ENCODE data around the gene SMARCB1. TPM values are rescaled to one million over a fixed set of nuclear protein-coding genes. Genes with fewer than 3 reads are reported as not detected.

Gene SMARCB1
- total and polyA plus RNA-seq, 10 donors = 64.2 to 166 (median 85.8) TPM

GRCh38 chr22:23840026-23840425, 53.3 kb downstream of the SMARCB1 start:
- no peak overlapping the region for H3K4me3 ChIP-seq
- peaks cover 0 to 22% (median 15%) of the 10 kb centered on the region in 6 donors for H3K36me3 ChIP-seq
- WGBS, 5 donors = 80 to 90% (median 83%) methylated on average over 7 of the region's 7 CpGs
- H3K9me3 ChIP-seq = no peaks in the 10 kb centered on the region
- H3K4me1 ChIP-seq = peaks cover 17 to 61% (median 50%) of the 10 kb centered on the region in 6 donors
- H3K27ac ChIP-seq = peak overlapping the region in 2 of 8 donors; percentile 80 to 86
- no peaks in the 10 kb centered on the region for H3K27me3 ChIP-seq (replicated peaks in 1 of 7)
- no peak for DNase-seq
- no peak for TF ChIP-seq POLR2AphosphoS5 (IDR thresholded peaks at IDR 0.05)
- TF ChIP-seq CTCF (IDR thresholded peaks at IDR 0.05 in 8 of 11, conservative IDR thresholded peaks at IDR 0.05 in 3 of 11) = no peak
- TF ChIP-seq POLR2A (IDR thresholded peaks at IDR 0.05) = no peak
- intact Hi-C loops (cut with DNase I; ENCODE audit: low total_unique reads) = no loop called here

DNA sequence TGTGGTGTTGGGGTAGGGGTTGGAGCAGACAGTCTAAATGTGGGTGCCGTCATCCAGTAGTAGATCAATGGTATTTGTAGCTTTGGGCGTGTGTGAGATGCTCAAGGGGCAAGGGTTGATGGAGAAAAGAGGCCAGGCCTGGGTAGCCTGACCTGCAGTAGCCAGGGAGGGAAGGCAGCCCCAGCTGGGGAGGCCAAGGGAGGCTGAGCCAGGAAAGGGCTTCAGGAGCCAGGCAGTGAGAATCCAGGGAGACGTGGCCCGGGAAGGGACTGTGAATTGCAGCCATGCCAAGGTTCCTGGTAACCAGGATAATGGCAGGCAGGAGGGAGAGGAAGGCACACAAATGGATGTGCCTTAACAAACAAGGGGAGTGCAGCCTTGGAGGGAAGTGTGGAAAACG, 54.5 kb downstream of the SMARCB1 start:
- TF ChIP-seq CTCF (IDR thresholded peaks at IDR 0.05 in 8 of 11, conservative IDR thresholded peaks at IDR 0.05 in 3 of 11) (no peak), POLR2AphosphoS5 (IDR thresholded peaks at IDR 0.05) (no peak), POLR2A (IDR thresholded peaks at IDR 0.05) (no peak)
- H3K9me3 ChIP-seq = no peaks in the 10 kb centered on the region
- 85 to 94% (median 88%) methylated on average over 5 of the region's 5 CpGs for WGBS, 5 donors
- H3K27me3 ChIP-seq (replicated peaks in 1 of 7) = no peaks in the 10 kb centered on the region
- DNase-seq = no peak
- no peak overlapping the region for H3K27ac ChIP-seq
- intact Hi-C loops (cut with DNase I; ENCODE audit: low total_unique reads) = no loop called here
- peaks cover 0 to 9% (median 3%) of the 10 kb centered on the region in 6 donors for H3K36me3 ChIP-seq
- no peak overlapping the region for H3K4me3 ChIP-seq
- peaks cover 28 to 69% (median 62%) of the 10 kb centered on the region in 6 donors for H3K4me1 ChIP-seq

GRCh38 chr22:23841736-23842445, 55.1 kb downstream of the SMARCB1 start:
- intact Hi-C loops (cut with DNase I; ENCODE audit: low total_unique reads) = no loop called here
- Histone ChIP-seq H3K4me1 (peaks cover 33 to 69% (median 65%) of the 10 kb centered on the region in 6 donors), H3K36me3 (peaks cover 0 to 3% (median 0%) of the 10 kb centered on the region in 6 donors), H3K4me3 (no peak overlapping the region), H3K9me3 (no peaks in the 10 kb centered on the region), H3K27me3 (replicated peaks in 1 of 7) (no peaks in the 10 kb centered on the region), H3K27ac (no peak overlapping the region)
- no peak for DNase-seq
- 84 to 89% (median 87%) methylated on average over 18 to 20 of the region's 20 CpGs for WGBS, 5 donors
- no peak for TF ChIP-seq POLR2A (IDR thresholded peaks at IDR 0.05)
- TF ChIP-seq CTCF (IDR thresholded peaks at IDR 0.05 in 8 of 11, conservative IDR thresholded peaks at IDR 0.05 in 3 of 11) = no peak
- no peak for TF ChIP-seq POLR2AphosphoS5 (IDR thresholded peaks at IDR 0.05)

GRCh38 chr22:23842599-23842998, 55.8 kb downstream of the SMARCB1 start:
- Histone ChIP-seq H3K36me3 (no peaks in the 10 kb centered on the region), H3K4me1 (peaks cover 33 to 64% (median 59%) of the 10 kb centered on the region in 6 donors), H3K9me3 (no peaks in the 10 kb centered on the region), H3K27me3 (replicated peaks in 1 of 7) (no peaks in the 10 kb centered on the region), H3K4me3 (no peak overlapping the region), H3K27ac (no peak overlapping the region)
- 68 to 81% (median 72%) methylated on average over 4 of the region's 4 CpGs for WGBS, 5 donors
- no peak for TF ChIP-seq POLR2AphosphoS5 (IDR thresholded peaks at IDR 0.05)
- DNase-seq = no peak
- intact Hi-C loops (cut with DNase I; ENCODE audit: low total_unique reads) = no loop called here
